ENCODE data around the gene PTPRF.

GRCh38 chr1:43509007-43509739 lies 21.5 kb upstream of the PTPRF start:
- TF ChIP-seq POLR2A (IDR thresholded peaks at IDR 0.05; ENCODE audit: low read length) (no peak), GATA1 (IDR thresholded peaks at IDR 0.05; ENCODE audit: low read depth, low read length) (no peak)
